Psoas muscle (tissue), 8 donors: ENCODE results near the gene IBA57. TPM values are rescaled to one million over a fixed set of nuclear protein-coding genes. Genes with fewer than 3 reads are reported as not detected.

Source experiments
- ATAC-seq, 4 donors: fragments of 200-7000 bp; cut with Tn5 transposase; one replicate each; pipeline ENCODE4 v1.9.1; 2020; ENCODE audit warnings: moderate library complexity in 3 of 4, mild to moderate bottlenecking in 2 of 4
- DNase-seq, 2 donors: peaks; one replicate each; pipeline ENCODE4 v3.0.0-alpha.2; 2020
- H3K27ac ChIP-seq: fragments of 200-600 bp; one replicate; pipeline ENCODE4 v1.8.0; 2022
- H3K27me3 ChIP-seq, 3 donors: fragments of 200-600 bp in 1 of 3; one replicate each; pipeline versions ENCODE4 v1.6.1 to v1.8.0; 2013 to 2022; ENCODE audit warnings: low read length in 2 of 3, mild to moderate bottlenecking in 2 of 3, moderate library complexity in 1 of 3; ENCODE audit not compliant: insufficient read depth in 3 of 3
- H3K36me3 ChIP-seq, 2 donors: fragments of 200-600 bp in 1 of 2; one replicate each; pipeline versions ENCODE4 v1.6.1 to v1.8.0; 2013 to 2022; ENCODE audit warnings: low read depth in 1 of 2, mild to moderate bottlenecking in 1 of 2, moderate library complexity in 1 of 2; ENCODE audit not compliant: insufficient read depth in 1 of 2
- H3K4me1 ChIP-seq: fragments of 200-600 bp; one replicate; pipeline ENCODE4 v1.8.0; 2022
- H3K4me3 ChIP-seq: fragments of 200-600 bp; one replicate; pipeline ENCODE4 v1.8.0; 2022; ENCODE audit warnings: mild to moderate bottlenecking
- H3K9me3 ChIP-seq: fragments of 200-600 bp; one replicate; pipeline ENCODE4 v1.8.0; 2022
- CTCF ChIP-seq: fragments of 200-600 bp; IDR thresholded peaks from one replicate; pipeline ENCODE4 v1.8.0; 2022; ENCODE audit warnings: antibody characterized with exemption
- WGBS, 3 donors: extraction: QIAGEN DNeasy Blood & Tissue Kit; methylation state at CpG; one replicate each; pipeline versions ENCODE4 v1.1.6 to v1.1.7; 2013; 5-methylcytosine and 5-hydroxymethylcytosine counted together
- intact Hi-C, 2 donors: fragments of 100-400 bp; cut with DNase I; formaldehyde crosslinking; loops; one replicate each; pipeline versions ENCODE4 v1.11.0 to v1.14.2; 2022
- polyA plus RNA-seq, 3 donors: library from polyadenylated mRNA; stranded (reverse); fragments of 200-250 nt; gene quantifications; one replicate each; pipeline ENCODE4 v1.2.3, GENCODE V29; 2013
- total RNA-seq, 4 donors: library from RNA; stranded (reverse); fragmentation: NEBNext Ultra II Directional in 2 of 4; extraction: Animal tissue kit (Norgen Biotek cat#: 25700) in 2 of 4; gene quantifications; one replicate each; pipeline versions ENCODE4 v1.2.1 to v1.2.4, GENCODE V29; 2021 to 2023
- donor health status: healthy with polysubstance abuse.
- donor health status: DM: no; HTN: no; CAD: no; lungs with moderate emphysema.
- donor health status: Bipolar disorder and iron deficiency.
- donor health status: healthy.
- donor health status: DM: yes; HTN: yes; CAD: no.
- donor health status: DM: no; HTN: no; CAD: no.
- donor health status: DM: no; HTN: no; CAD: no.
- donor health status: DM: yes; HTN: yes; CAD: no.

The IBA57 gene
- total and polyA plus RNA-seq, 7 donors = 7.7 to 26.2 (median 15.1) TPM

- H3K9me3 ChIP-seq = no peaks in the 10 kb centered on the region
- H3K4me1 ChIP-seq = peaks cover 85% of the 10 kb centered on the region
- DNase-seq (no peak), ATAC-seq (no peak)
- intact Hi-C loops = loop anchor here in 1 of 2 donors (10.0 kb wide), 1 partner anchor 269 kb away; the partner anchor contains the start of gene RNF187
- no peak for TF ChIP-seq CTCF
- H3K4me3 ChIP-seq = peak overlapping the region; percentile 91
- H3K27ac ChIP-seq = peak overlapping the region; percentile 99
- no peaks in the 10 kb centered on the region for H3K27me3 ChIP-seq
- peaks cover 6 to 70% of the 10 kb centered on the region in 2 donors for H3K36me3 ChIP-seq
- WGBS, 3 donors = 59 to 76% (median 59%) methylated on average over 13 of the region's 13 CpGs
Measured at GRCh38 chr1:228215663-228216116, 50.1 kb downstream of the IBA57 start.

GRCh38 chr1:228216371-228217320 is 51.0 kb downstream of the IBA57 start:
- peaks cover 85% of the 10 kb centered on the region for H3K4me1 ChIP-seq
- peaks cover 8 to 77% of the 10 kb centered on the region in 2 donors for H3K36me3 ChIP-seq
- H3K4me3 ChIP-seq = peak overlapping the region; percentile 29
- ATAC-seq (peak; percentile 36 to 55 (median 51)), DNase-seq (peak; percentile 68 to 88)
- peak overlapping the region; percentile 99 for H3K27ac ChIP-seq
- intact Hi-C loops = loop anchor here in 1 of 2 donors (10.0 kb wide), 1 partner anchor 268 kb away; the partner anchor contains the start of gene RNF187
- H3K27me3 ChIP-seq = no peaks in the 10 kb centered on the region
- no peaks in the 10 kb centered on the region for H3K9me3 ChIP-seq
- WGBS, 3 donors = 49 to 60% (median 51%) methylated on average over 53 of the region's 53 CpGs
- TF ChIP-seq CTCF = no peak

GRCh38 chr1:228217551-228218344 is 52.1 kb downstream of the IBA57 start:
- Histone ChIP-seq H3K27ac (peak overlapping the region; percentile 99), H3K36me3 (peaks cover 8 to 84% of the 10 kb centered on the region in 2 donors), H3K9me3 (no peaks in the 10 kb centered on the region), H3K4me3 (no peak overlapping the region), H3K27me3 (no peaks in the 10 kb centered on the region), H3K4me1 (peaks cover 90% of the 10 kb centered on the region)
- 64 to 74% (median 65%) methylated on average over 14 of the region's 14 CpGs for WGBS, 3 donors
- no peak for ATAC-seq
- no peak for DNase-seq
- intact Hi-C loops = loop anchor here in 1 of 2 donors (10.0 kb wide), 1 partner anchor 267 kb away; the partner anchor contains the start of gene RNF187
- TF ChIP-seq CTCF = no peak

GRCh38 chr1:228218513-228219244 is 53.1 kb downstream of the IBA57 start:
- H3K9me3 ChIP-seq = no peaks in the 10 kb centered on the region
- no peak for DNase-seq
- H3K4me1 ChIP-seq = peaks cover 94% of the 10 kb centered on the region
- H3K4me3 ChIP-seq = peak overlapping the region; percentile 7
- peaks cover 8 to 93% of the 10 kb centered on the region in 2 donors for H3K36me3 ChIP-seq
- H3K27me3 ChIP-seq = no peaks in the 10 kb centered on the region
- peak in 2 of 4 donors; percentile 4 to 10 for ATAC-seq
- H3K27ac ChIP-seq = peak overlapping the region; percentile 99
- TF ChIP-seq CTCF = no peak
- 54 to 71% (median 55%) methylated on average over 14 of the region's 14 CpGs for WGBS, 3 donors
- intact Hi-C loops = loop anchor here in 1 of 2 donors (10.0 kb wide), 1 partner anchor 266 kb away; the partner anchor contains the start of gene RNF187
